Measurements from ENCODE around the gene LRIT2.

- TF ChIP-seq CTCF (IDR thresholded peaks at IDR 0.05) (no peak), POLR2A (IDR thresholded peaks at IDR 0.05) (no peak)
These were observed 27.0 kb downstream of the LRIT2 start for GRCh38 chr10:84198206-84198915.

Data from heart left ventricle (tissue), 13 donors.